ENCODE results near the gene LRCH1. TPM values are rescaled to one million over a fixed set of nuclear protein-coding genes. Genes with fewer than 3 reads are reported as not detected.
A peak's percentile ranks its signal among the peaks of the same experiment; 100 is the strongest.

Gene LRCH1
- total RNA-seq, 2 experiments from 2014 or later: 16.9 to 17.9 TPM

DNA sequence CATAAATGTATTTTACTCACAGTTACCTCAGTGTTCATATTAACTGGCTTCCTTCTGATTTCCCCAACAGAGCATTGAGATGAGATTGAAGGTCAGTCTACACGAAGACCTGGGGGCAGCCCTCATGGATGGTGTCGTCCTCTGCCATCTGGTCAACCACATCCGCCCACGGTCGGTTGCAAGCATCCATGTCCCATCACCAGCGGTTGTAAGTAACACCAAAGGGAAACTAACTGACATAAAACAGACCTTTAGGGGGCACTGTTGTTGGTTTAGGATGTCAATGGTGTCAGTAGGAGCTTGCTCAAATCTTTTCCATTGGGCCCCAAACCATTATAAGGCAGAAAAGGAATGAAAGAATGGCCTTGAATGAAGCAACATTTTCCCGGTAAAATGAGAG is 175.8 kb downstream of the LRCH1 start:
- H3K27ac Mint-ChIP-seq: no peak overlapping the region
- no peaks in the 10 kb centered on the region for H3K4me1 Mint-ChIP-seq (ENCODE audit: low read depth)
- ChIA-PET POLR2A (no interaction called here), CTCF (interaction anchor here (1.0 to 1.3 kb wide), 5 partner anchors 10 to 235 kb away, joined by 3 to 4 read pairs (median 3); no protein-coding TSS in a partner anchor)
- DNase-seq: peak; percentile 44
- H3K27me3 Mint-ChIP-seq: no peaks in the 10 kb centered on the region
- peaks cover 33% of the 10 kb centered on the region for H3K36me3 Mint-ChIP-seq
- H3K9me3 Mint-ChIP-seq: no peaks in the 10 kb centered on the region
- intact Hi-C loops (cut with micrococcal nuclease): no loop called here
- H3K4me3 Mint-ChIP-seq: no peak overlapping the region

DNA sequence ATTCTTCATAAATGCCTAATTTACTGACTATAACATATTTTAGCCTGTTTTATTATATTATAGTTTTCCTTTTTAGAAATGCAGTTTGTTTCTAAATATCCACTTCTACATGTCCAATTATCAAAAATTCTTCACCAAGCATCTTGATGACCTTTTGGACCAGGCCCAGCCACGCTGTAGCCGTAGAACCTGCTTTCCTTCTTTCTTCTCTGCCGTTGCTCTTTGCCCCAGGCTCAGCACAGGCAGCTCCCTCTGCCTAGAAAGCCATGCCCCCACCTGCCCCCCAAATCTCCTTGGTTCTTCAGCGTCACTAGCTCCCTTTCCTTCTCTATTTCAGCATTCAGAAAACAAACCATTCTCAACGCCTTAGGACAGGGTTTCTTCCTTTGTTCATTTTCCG is 178.6 kb downstream of the LRCH1 start:
- no peak for DNase-seq
- no peaks in the 10 kb centered on the region for H3K4me1 Mint-ChIP-seq (ENCODE audit: low read depth)
- ChIA-PET POLR2A (no interaction called here), CTCF (interaction anchor here (0.6 kb wide), 1 partner anchor 19 kb away, joined by 3 read pairs; no protein-coding TSS in a partner anchor)
- H3K4me3 Mint-ChIP-seq: no peak overlapping the region
- H3K27me3 Mint-ChIP-seq: no peaks in the 10 kb centered on the region
- no peak overlapping the region for H3K27ac Mint-ChIP-seq
- peaks cover 22% of the 10 kb centered on the region for H3K36me3 Mint-ChIP-seq
- intact Hi-C loops (cut with micrococcal nuclease): no loop called here
- no peaks in the 10 kb centered on the region for H3K9me3 Mint-ChIP-seq

DNA sequence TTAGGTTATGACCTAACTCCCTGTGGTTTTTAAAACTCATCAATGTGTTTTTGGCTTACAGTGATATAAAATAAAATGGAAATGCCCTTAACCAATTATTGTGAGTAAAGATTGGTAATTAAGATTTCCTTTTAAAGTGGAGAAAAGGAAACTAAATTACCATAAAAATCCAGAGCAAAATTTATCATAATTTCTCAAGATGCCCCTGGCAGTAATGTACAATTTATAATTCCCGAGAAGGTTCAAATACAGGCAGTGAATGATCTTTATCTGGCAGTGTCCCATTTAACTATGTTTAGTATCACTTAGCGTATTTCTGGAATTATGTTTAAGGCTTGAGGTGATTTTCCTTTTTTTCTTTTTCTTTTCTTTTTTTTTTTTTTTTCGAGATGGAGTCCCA is 182.5 kb downstream of the LRCH1 start:
- Mint-ChIP-seq H3K4me1 (ENCODE audit: low read depth) (no peaks in the 10 kb centered on the region), H3K36me3 (peaks cover 11% of the 10 kb centered on the region), H3K27me3 (no peaks in the 10 kb centered on the region), H3K27ac (no peak overlapping the region), H3K4me3 (no peak overlapping the region), H3K9me3 (no peaks in the 10 kb centered on the region)
- no peak for DNase-seq
- intact Hi-C loops (cut with micrococcal nuclease): no loop called here
- ChIA-PET POLR2A (no interaction called here), CTCF (interaction anchor here (1.0 kb wide), 1 partner anchor 183 kb away, joined by 4 read pairs; no protein-coding TSS in a partner anchor)

DNA sequence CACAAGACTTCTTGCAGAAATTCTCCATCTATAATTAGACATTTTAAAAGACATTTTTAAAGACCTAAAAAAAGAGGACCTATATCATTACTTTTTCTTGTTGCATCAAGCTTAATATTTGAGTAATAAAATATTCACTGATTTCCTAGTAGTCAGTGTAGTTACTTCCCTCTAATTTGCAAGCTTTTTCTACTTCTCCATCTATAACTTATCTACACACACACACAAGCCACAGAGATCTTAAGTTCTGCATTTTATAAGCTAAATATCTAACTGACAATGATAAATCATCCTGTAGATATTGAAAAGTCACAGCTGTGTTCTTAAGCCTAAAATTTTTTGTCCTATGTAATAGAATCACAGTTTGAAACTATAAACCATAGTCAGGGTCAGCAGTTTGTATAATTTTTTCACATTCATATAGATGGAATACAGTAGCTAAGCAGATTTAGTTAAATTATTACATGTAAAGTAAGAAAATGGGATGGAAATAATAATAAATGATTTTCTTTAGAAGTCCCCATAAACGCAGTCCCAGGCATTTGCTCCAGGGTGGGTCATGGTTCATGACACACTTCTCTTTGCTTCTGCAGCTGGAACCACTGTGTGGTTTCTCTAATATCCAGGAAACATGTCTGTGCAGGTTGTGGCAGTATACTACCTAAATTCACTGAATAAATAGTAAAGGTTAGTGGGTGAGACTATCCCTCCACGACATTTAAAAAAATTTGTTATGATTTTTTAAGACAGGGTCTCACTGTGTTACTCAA is 183.8 kb downstream of the LRCH1 start:
- no peaks in the 10 kb centered on the region for H3K9me3 Mint-ChIP-seq
- peaks cover 12% of the 10 kb centered on the region for H3K36me3 Mint-ChIP-seq
- no peaks in the 10 kb centered on the region for H3K27me3 Mint-ChIP-seq
- no peaks in the 10 kb centered on the region for H3K4me1 Mint-ChIP-seq (ENCODE audit: low read depth)
- H3K27ac Mint-ChIP-seq: no peak overlapping the region
- ChIA-PET POLR2A (no interaction called here), CTCF (interaction anchor here (1.3 kb wide), 1 partner anchor 185 kb away, joined by 9 read pairs; no protein-coding TSS in a partner anchor)
- intact Hi-C loops (cut with micrococcal nuclease): no loop called here
- no peak for DNase-seq
- H3K4me3 Mint-ChIP-seq: no peak overlapping the region

DNA sequence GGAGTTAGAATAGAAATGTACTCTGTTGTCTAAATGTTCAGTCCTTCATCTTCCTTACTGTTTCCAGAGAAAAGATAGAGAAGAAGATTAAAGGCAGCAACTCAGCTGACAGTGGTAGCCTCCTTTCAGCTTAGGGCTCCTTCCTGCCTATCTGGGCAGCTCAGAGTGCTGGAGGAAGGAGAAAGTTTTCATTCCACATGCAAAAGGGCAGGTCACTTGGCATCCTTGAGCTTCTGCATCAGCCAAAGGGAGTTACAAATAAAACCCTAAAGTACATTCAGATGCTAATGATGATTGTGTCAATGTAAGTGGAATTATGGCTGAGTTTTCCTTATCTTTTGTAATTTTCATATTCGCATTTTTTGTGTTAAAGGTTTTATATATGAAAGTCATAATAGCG is 185.1 kb downstream of the LRCH1 start:
- Mint-ChIP-seq H3K4me1 (ENCODE audit: low read depth) (no peaks in the 10 kb centered on the region), H3K4me3 (no peak overlapping the region), H3K27me3 (no peaks in the 10 kb centered on the region), H3K9me3 (no peaks in the 10 kb centered on the region), H3K36me3 (peaks cover 13% of the 10 kb centered on the region), H3K27ac (no peak overlapping the region)
- CTCF ChIA-PET: interaction anchor here (1.3 kb wide), 1 partner anchor 9 kb away, joined by 4 read pairs; no protein-coding TSS in a partner anchor
- DNase-seq: no peak
- POLR2A ChIA-PET: no interaction called here
- intact Hi-C loops (cut with micrococcal nuclease): no loop called here

DNA sequence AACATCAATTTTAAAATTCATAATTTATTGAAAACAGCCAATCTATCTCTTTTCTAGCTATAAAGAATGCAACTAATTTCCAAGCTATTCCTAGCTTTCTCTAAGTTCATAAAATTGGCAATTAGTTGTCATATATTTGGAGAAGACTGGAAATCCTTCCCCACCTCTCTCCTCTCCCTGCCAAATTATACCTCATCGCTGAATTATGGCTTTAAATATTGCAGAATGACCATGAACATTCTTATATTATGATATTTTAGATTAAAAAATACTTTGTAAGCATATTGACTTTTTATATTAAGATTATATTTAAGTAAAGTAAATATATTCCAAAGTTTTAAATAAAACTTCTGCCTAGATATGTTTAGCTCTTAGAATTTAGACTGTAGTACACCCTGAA is 185.8 kb downstream of the LRCH1 start:
- POLR2A ChIA-PET: no interaction called here
- H3K27me3 Mint-ChIP-seq: no peaks in the 10 kb centered on the region

DNA sequence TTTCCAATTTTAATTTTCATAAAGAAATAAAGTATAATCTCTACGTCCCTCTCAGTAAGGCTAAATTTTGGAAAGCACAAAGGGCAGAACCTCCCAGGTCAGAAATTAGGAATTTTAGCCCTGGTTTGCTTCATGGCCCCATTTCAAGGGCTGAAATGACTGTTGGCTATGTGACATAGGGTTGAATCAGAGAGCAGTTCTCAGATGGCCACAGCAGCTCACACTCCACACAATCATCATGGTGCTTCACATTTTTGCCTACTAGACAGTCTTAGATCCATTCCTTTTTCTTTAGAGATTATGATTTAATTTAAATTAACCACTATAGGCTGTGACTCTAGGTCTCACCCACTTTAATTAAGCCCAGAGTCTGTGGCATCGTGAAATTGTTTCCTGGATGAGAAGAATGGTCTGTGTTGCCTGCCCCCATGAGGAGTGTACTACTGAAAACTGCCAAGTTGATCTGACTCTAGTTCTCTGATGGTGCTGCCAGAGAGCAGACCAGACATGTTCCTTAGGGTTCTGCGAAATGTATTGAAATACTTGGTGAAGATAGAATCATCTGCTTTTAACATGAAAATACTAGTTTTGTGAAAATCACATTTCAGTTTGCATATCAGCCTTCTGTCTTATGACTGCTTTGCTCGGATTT is 186.6 kb downstream of the LRCH1 start:
- CTCF ChIA-PET: interaction anchor here (1.3 kb wide), 1 partner anchor 10 kb away, joined by 4 read pairs; no protein-coding TSS in a partner anchor
- no peak overlapping the region for H3K27ac Mint-ChIP-seq
- H3K36me3 Mint-ChIP-seq: peaks cover 13% of the 10 kb centered on the region
- H3K27me3 Mint-ChIP-seq: no peaks in the 10 kb centered on the region
- intact Hi-C loops (cut with micrococcal nuclease): no loop called here
- POLR2A ChIA-PET: no interaction called here
- H3K9me3 Mint-ChIP-seq: no peaks in the 10 kb centered on the region
- no peak overlapping the region for H3K4me3 Mint-ChIP-seq
- no peaks in the 10 kb centered on the region for H3K4me1 Mint-ChIP-seq (ENCODE audit: low read depth)
- no peak for DNase-seq

More for the DNA sequence above, 185.8 kb downstream of the LRCH1 start:
- H3K4me1 Mint-ChIP-seq (ENCODE audit: low read depth): no peaks in the 10 kb centered on the region
- no peak overlapping the region for H3K4me3 Mint-ChIP-seq
- intact Hi-C loops (cut with micrococcal nuclease): no loop called here
- H3K36me3 Mint-ChIP-seq: peaks cover 13% of the 10 kb centered on the region
- H3K27ac Mint-ChIP-seq: no peak overlapping the region
- DNase-seq: no peak
- no peaks in the 10 kb centered on the region for H3K9me3 Mint-ChIP-seq
- CTCF ChIA-PET: interaction anchor here (1.3 kb wide), 1 partner anchor 10 kb away, joined by 4 read pairs; no protein-coding TSS in a partner anchor

DNA sequence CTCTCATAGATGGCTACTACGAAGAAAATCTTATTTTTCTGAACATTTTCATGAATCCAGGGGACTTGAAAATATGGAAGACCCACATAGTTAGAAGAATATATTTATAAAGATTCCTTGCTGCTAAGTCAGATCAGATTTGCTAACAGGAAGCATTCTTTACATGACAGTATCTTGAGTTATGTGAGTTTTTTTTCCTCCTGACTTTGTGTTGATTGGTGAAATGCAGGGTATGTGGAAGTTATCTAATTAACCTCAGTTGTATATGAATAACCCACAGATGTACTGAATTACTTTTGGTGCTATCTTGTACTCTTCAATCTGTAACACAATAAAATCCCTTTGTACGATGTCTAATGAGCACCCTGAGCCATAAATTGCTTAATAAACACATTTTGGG is 190.2 kb downstream of the LRCH1 start:
- ChIA-PET POLR2A (no interaction called here), CTCF (no interaction called here)
- intact Hi-C loops (cut with micrococcal nuclease): no loop called here
- no peaks in the 10 kb centered on the region for H3K9me3 Mint-ChIP-seq
- H3K4me3 Mint-ChIP-seq: no peak overlapping the region
- H3K27ac Mint-ChIP-seq: no peak overlapping the region
- H3K4me1 Mint-ChIP-seq (ENCODE audit: low read depth): no peaks in the 10 kb centered on the region
- no peaks in the 10 kb centered on the region for H3K27me3 Mint-ChIP-seq
- H3K36me3 Mint-ChIP-seq: peaks cover 14% of the 10 kb centered on the region
- no peak for DNase-seq

DNA sequence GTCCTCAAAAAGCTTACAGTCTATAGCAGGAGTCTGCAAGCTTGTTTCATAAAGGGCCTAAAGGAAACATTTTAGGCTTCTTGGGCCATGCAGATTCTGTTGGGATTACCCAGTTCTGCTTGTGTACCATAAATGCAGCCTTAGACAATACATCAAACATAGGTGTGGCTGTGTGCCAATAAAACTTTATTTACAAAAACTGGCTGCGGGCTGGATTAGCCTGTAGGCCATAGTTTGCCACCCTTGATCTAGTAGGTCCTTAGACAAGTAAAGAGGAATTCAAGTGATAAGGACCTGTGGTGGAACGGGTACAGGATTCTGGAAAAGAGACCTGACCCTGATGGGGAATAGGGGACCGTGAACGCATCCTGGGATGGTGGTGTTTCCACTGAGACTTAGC is 192.1 kb downstream of the LRCH1 start:
- Mint-ChIP-seq H3K4me3 (no peak overlapping the region), H3K27me3 (no peaks in the 10 kb centered on the region), H3K4me1 (ENCODE audit: low read depth) (no peaks in the 10 kb centered on the region), H3K27ac (no peak overlapping the region), H3K9me3 (no peaks in the 10 kb centered on the region), H3K36me3 (peaks cover 14% of the 10 kb centered on the region)
- CTCF ChIA-PET: no interaction called here
- intact Hi-C loops (cut with micrococcal nuclease): no loop called here
- DNase-seq: no peak
- POLR2A ChIA-PET: no interaction called here

DNA sequence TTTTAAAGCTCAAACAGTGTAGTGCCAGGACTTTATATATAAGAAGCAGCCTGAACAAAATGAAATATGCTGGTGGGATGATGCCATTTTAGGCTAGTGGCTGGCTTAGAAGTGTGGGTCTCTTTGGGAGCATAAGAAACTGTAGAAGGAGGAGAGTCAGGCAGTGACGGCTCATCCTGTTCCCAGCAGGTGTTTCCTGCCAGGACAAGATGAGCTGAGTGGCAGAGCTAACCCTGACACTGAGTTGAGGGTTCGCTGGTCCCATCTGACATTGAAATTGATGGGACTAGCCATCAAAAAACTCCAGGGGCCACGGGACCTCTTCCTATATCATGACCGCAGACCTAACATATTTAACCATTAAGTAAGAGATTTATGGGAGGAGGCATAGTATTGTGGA is 192.7 kb downstream of the LRCH1 start:
- Mint-ChIP-seq H3K4me1 (ENCODE audit: low read depth) (peaks cover 3% of the 10 kb centered on the region), H3K36me3 (peaks cover 19% of the 10 kb centered on the region), H3K9me3 (no peaks in the 10 kb centered on the region), H3K27ac (no peak overlapping the region), H3K4me3 (no peak overlapping the region), H3K27me3 (no peaks in the 10 kb centered on the region)
- POLR2A ChIA-PET: no interaction called here
- CTCF ChIA-PET: no interaction called here
- no peak for DNase-seq
- intact Hi-C loops (cut with micrococcal nuclease): no loop called here

DNA sequence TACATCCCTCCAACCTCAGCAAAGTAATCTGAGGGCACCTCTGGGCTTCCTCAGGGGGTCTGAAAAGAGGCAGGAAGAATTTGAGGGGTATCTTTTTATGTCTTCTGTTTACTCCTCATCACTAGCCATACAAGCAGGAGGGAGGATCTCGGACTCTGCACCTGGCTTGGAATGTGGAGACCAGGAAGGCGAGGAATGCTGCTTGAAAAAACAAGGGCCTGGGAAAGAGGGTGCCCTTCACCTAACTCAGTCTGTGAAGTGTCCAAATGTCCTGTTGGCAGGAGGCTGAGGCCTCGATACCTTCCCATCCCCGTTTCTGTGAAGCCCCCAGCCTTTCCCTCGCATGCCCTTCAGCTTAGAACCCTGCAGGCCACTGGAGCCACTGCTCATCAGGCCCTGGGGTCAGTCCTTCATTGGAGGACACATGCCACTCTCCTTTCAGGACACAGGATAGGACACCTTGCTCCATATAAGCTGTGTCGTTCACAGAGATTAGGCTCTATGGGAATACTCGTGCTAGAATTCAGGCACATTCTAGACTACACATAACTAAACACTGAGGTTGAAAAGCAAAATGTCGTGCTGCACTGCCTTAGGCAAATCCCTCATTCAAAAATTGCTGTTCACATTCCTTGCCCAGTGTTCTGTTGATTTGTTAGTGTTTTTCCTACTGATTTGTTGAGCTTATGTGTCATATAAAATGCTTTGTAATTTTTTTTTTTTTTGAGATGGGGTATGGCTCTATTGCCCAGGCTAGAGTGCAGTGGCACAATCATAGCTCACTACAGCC is 194.3 kb downstream of the LRCH1 start:
- Mint-ChIP-seq H3K4me3 (no peak overlapping the region), H3K36me3 (peaks cover 20% of the 10 kb centered on the region), H3K27me3 (no peaks in the 10 kb centered on the region), H3K9me3 (no peaks in the 10 kb centered on the region), H3K27ac (no peak overlapping the region), H3K4me1 (ENCODE audit: low read depth) (peaks cover 15% of the 10 kb centered on the region)
- DNase-seq: no peak
- intact Hi-C loops (cut with micrococcal nuclease): no loop called here
- ChIA-PET CTCF (interaction anchor here (0.8 kb wide), 1 partner anchor 195 kb away, joined by 4 read pairs; no protein-coding TSS in a partner anchor), POLR2A (interaction anchor here (0.6 kb wide), 1 partner anchor 467 kb away, joined by 4 read pairs; no protein-coding TSS in a partner anchor)

DNA sequence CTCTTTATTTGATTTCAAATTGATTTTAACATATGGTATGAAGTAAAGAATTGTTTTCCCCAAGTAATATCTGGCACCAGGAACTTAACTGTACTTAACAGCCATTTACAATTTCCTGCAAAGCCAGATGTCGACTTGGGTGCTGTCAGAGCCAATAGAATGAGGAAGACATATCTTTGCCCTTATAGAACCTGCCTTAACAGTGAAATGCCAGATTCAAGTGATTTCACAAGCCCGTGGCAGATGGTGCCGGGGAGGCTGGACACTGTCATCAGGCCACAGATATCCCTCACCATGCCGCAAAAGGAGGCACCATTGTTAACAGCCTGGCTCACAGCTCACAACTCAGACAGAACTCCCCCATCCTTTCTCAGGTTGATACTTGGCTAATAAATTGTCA is 195.3 kb downstream of the LRCH1 start:
- intact Hi-C loops (cut with micrococcal nuclease): no loop called here
- Mint-ChIP-seq H3K4me3 (no peak overlapping the region), H3K4me1 (ENCODE audit: low read depth) (peaks cover 16% of the 10 kb centered on the region), H3K27me3 (no peaks in the 10 kb centered on the region), H3K36me3 (peaks cover 20% of the 10 kb centered on the region), H3K27ac (no peak overlapping the region), H3K9me3 (no peaks in the 10 kb centered on the region)
- ChIA-PET POLR2A (interaction anchor here (0.6 kb wide), 1 partner anchor 469 kb away, joined by 4 read pairs; no protein-coding TSS in a partner anchor), CTCF (no interaction called here)
- DNase-seq: no peak
